Measurements from ENCODE around the gene TENM4.

DNA sequence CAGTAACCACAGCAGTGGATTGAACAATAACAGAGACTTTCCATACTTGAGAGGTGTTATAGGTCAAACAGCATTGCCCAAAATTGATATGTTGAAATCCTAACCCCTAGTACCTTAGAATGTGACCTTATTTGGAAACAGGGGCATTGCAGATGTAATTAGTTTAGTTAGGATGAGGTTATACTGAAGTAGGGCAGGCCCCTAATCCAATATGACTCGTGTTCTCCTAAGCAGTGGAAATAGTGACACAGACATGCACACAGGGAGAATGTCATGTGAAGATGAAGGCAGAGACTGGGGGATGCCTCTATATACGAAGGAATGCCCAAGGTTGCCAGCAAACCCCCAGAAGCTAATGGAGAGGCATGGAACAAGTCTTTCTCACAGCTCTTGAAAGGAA lies 270.5 kb downstream of the TENM4 start:
- TF ChIP-seq, protein P1, sequence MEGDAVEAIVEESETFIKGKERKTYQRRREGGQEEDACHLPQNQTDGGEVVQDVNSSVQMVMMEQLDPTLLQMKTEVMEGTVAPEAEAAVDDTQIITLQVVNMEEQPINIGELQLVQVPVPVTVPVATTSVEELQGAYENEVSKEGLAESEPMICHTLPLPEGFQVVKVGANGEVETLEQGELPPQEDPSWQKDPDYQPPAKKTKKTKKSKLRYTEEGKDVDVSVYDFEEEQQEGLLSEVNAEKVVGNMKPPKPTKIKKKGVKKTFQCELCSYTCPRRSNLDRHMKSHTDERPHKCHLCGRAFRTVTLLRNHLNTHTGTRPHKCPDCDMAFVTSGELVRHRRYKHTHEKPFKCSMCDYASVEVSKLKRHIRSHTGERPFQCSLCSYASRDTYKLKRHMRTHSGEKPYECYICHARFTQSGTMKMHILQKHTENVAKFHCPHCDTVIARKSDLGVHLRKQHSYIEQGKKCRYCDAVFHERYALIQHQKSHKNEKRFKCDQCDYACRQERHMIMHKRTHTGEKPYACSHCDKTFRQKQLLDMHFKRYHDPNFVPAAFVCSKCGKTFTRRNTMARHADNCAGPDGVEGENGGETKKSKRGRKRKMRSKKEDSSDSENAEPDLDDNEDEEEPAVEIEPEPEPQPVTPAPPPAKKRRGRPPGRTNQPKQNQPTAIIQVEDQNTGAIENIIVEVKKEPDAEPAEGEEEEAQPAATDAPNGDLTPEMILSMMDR (IDR thresholded peaks at IDR 0.05): no peak
- TF ChIP-seq POLR2A (IDR thresholded peaks at IDR 0.05): no peak

All from Peyer's patch (tissue), 4 donors.